Activated CD4-positive, CD25-positive, alpha-beta regulatory T cell (primary cell): ENCODE results near the gene ZNF433.
"Not testable (repeated sequence)": the region's sequence is repeated elsewhere in the genome, so short reads cannot be mapped to it uniquely, and the experiment has no call there.

Experiments
- DNase-seq, 4 experiments: peaks; one replicate each; lab custom pipeline; 2025; lab: John Stamatoyannopoulos, UW

Gene ZNF433

GRCh38 chr19:12035220-12036172 lies at the start of gene ZNF433:
Gene ZNF433 (minus strand): TSS chr19:12035679. CDS start chr19:12035539, 140 bp downstream.
- DNase-seq: peak; percentile 32 to 68 (median 49)

GRCh38 chr19:12083336-12083735 lies 47.9 kb upstream of the ZNF433 start:
- DNase-seq: not testable (repeated sequence)

GRCh38 chr19:12077375-12077774 lies 41.9 kb upstream of the ZNF433 start:
- DNase-seq: no peak

- DNase-seq: not testable (repeated sequence)
Observed at GRCh38 chr19:12076331-12076730, 40.9 kb upstream of the ZNF433 start.

GRCh38 chr19:12075538-12076139 lies 40.2 kb upstream of the ZNF433 start:
- DNase-seq: no peak

- DNase-seq: peak; percentile 41 to 63 (median 52)
Observed at GRCh38 chr19:12064590-12065538, 29.4 kb upstream of the ZNF433 start, which contains the start of gene ZNF844. Gene ZNF844 (plus strand): TSS chr19:12064731. CDS start chr19:12064874, 143 bp downstream.

- no peak for DNase-seq
Observed at GRCh38 chr19:12055784-12056183, 20.3 kb upstream of the ZNF433 start.

GRCh38 chr19:12052497-12053169 lies 17.2 kb upstream of the ZNF433 start, which contains the start of gene ZNF878:
Gene ZNF878 (minus strand): TSS chr19:12052961. CDS start chr19:12052801, 160 bp downstream.
- DNase-seq: peak in 2 of 4 experiments; percentile 11 to 26

- DNase-seq: no peak
Observed at GRCh38 chr19:12052091-12052496, 16.6 kb upstream of the ZNF433 start.

- DNase-seq: no peak
Observed at GRCh38 chr19:12047868-12048267, 12.4 kb upstream of the ZNF433 start.

GRCh38 chr19:12043752-12044422 lies 8.4 kb upstream of the ZNF433 start:
- DNase-seq: no peak

- no peak for DNase-seq
Observed at GRCh38 chr19:12042893-12043292, 7.4 kb upstream of the ZNF433 start.

GRCh38 chr19:12034620-12035019 lies 859 bp downstream of the ZNF433 start:
- DNase-seq: no peak

- DNase-seq: no peak
Observed at GRCh38 chr19:12034198-12034597, 1.3 kb downstream of the ZNF433 start.

GRCh38 chr19:12015753-12016116 lies 19.7 kb downstream of the ZNF433 start:
- DNase-seq: no peak

- no peak for DNase-seq
Observed at GRCh38 chr19:12015015-12015752, 20.3 kb downstream of the ZNF433 start.

- DNase-seq: no peak
Observed at GRCh38 chr19:12000152-12000981, 35.1 kb downstream of the ZNF433 start.

- DNase-seq: no peak
Observed at GRCh38 chr19:11995174-11995573, 40.3 kb downstream of the ZNF433 start.

GRCh38 chr19:11991921-11992320 lies 43.6 kb downstream of the ZNF433 start:
- not testable (repeated sequence) for DNase-seq
